Inflammatory macrophage (primary cell): Measurements from ENCODE around the gene TMPRSS13.
"Not testable (repeated sequence)": the region's sequence is repeated elsewhere in the genome, so short reads cannot be mapped to it uniquely, and the experiment has no call there.

Source experiments
- DNase-seq, 2 donors: peaks; one replicate each; pipeline ENCODE4 v3.0.0-alpha.2; 2020 to 2022

The TMPRSS13 gene

DNA sequence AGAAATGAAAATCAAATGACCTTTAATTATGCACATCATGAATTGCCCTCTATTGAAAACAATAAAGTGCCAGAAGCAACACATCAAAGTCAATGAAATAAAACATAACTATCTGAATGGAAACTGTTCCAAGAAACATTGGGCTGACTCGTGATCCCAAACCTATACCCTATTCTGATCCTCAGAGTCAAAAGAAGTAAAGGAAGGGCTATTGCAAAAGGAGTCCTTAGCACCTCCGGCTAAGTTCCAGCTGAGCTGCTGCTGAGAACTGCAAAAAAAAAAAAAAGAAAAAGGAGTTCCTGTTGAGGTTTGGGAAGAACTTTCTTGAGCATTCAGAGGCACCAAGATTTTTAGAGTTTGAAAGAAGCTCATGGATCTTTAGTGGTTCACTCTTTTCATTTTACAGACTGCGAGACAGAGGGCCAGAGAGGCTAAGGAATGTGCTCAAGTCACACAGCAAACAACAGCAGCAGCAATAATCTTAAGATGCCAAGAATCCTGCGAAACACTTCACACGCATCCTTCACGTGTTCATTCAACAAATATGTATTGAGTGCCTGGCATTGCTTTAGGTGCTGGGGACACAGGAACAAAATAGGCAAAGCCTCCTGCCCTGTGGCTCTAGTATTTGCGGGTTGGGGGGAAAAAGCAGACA lies 841 bp upstream of the TMPRSS13 start:
- DNase-seq: peak in 1 of 2 donors; percentile 12

DNA sequence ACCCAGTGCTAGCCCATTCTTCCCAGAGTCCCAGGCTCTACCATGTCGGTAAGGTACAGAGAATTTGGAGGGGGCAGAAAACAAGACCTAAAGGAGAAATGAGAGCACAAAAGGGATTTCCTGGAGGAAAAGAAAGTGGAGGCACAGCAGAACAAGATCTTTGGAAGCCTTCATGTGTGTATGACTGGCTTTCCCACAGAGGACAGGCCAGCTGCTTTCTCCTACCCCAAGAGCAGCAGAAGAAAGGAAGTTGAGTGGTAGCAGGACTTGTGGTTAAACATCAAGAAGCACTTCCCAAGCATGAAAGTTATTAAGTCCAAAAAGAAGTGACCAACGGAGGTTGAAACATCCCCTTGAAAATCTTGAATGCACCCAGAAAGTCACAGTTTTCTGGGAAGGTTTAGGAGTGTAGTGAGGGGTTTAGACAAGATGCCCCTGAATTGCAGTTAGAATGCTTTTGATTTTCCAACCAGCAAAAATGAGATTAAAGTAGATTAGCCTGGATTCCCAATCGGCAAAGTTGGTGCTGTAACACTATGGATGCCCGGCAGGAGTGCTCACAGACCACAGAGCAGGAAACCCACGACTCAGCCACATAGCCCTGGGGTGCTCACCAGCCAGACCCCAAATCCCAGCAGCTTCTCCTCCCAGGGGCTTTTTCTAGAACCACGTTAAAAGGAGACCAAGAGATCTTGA lies 608 bp downstream of the TMPRSS13 start:
- DNase-seq: peak; percentile 23 to 41

DNA sequence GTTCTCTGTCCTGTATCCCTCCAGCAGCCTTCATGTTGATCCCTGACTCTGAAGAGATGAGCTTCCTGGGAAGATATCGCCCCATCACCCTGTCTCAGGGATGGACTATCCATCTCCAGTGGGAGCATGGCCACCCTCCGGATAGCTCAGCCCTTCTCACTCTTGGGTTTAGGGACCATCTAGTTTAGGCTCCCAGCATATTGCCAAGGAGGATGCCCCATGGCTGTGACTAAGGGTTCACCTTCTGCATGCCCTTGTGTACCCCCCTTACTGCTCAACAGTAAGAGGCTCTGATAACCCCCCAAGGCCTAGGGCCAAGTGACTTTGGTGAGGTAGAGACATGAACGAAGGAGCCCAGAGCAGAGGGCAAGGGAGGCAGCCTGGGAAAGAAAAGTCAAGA lies 1.3 kb downstream of the TMPRSS13 start:
- DNase-seq: no peak

DNA sequence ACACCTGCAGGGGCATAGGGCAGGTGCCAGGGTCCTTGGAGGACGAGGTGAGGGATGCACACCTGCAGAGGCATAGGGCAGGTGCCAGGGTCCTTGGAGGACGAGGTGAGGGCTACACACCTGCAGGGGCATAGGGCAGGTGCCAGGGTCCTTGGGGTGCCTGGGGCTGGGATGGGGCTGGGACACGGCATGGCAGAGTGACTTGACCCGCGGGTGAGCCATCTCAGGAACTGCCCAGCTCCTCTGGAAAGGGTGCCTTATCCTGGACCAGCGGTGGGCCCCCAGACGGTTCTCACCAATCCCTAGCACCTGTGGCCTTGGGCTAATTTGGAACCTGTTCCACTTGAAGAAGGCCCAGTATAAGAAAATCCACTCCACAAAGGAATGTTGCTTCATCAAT lies 3.0 kb downstream of the TMPRSS13 start:
- not testable (repeated sequence) for DNase-seq

DNA sequence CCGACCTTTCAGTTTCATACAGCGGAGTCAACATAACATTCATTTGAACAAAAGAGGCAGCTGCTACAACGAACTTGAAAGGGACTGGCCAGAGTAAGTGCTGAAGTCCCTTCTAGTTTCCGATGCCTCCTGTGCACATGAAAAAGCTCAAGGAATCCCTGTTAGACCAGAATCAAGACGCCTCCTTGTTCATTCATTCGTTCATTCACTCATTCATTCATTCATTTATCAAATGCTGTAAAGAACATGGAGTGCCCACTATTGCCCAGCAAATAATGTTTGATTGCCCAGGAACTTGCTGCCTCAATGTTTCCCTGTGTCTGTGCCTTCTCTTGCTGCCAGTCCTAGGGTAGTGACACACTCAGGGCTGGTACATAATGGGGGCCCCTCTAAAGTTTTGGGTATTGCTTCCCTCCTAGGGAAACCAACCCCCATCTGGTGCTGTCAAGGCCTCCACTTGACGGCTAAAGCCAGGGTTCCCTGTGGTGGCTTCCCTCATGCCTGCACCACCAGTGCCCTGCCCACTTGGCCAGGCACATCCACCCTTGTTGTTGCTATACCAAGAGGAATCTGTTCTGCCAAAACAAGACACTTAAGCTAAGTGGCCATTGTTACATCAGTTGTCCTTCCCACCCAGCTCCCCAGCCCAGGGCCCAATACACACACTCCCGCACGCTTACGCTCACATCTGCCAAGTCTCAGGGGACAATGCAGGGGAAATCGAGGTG lies 3.8 kb downstream of the TMPRSS13 start:
- no peak for DNase-seq

DNA sequence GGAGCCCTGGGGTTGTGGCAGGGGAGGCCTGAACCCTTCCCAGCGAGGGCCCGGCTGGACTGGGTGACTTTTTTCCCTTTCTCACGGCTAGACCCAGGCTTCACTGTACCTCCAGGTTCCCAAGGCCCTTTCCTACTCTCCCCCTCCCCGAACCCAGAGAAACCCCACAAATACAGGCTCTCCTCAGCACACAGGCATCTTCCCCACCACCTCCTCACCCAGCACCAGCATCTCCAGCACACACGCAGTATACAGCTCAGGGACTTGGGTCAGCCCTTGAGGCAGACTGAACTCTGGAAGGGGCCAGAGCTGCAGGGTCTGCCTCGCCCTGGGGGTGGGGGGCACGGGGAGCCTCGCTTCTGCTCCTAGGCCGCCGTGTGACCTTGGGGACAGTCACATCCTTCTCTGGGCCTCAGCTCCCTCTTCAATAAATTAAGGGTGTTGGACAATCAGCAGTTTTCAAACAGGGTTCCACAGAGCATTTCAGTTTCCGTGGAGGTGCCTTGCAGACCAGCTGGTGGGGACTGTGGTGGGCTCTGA lies 4.5 kb downstream of the TMPRSS13 start:
- no peak for DNase-seq

DNA sequence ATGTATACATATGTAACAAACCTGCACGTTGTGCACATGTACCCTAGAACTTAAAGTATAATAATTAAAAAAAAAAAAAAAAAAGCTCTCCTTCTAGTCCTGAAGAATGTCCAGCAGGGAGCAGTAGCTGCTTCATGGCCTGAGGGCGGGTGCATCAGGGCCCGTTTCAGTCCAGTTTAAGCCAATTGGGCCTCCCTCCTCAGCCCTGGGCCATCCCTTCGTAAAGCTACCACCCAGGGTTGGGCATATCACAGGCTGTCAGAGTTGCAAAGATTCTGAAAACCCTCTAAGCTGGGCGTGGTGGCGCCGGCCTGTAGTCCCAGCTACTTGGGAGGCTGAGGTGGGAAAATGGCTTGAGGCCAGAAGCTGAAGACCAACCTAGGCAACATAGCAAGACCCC lies 5.4 kb downstream of the TMPRSS13 start:
- DNase-seq: no peak

DNA sequence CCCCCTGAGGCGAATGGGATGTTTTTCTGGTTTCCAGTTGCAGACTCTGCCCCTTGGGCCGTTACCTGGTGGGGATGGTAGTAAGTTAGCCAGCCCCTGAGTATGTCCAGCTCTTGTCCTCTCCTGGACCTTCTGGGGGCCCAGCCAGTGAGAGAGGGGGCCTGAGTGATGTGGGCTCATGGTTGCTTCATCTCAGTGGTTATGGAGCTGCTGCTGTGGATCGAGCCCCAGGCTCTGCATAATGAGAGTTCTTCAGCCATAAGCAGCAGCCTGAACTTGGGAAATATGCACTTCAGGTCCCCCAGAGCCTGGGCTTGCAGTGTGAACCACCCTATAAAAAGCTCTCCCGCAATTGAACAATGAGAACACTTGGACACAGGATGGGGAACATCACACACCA lies 5.9 kb downstream of the TMPRSS13 start:
- DNase-seq: no peak

DNA sequence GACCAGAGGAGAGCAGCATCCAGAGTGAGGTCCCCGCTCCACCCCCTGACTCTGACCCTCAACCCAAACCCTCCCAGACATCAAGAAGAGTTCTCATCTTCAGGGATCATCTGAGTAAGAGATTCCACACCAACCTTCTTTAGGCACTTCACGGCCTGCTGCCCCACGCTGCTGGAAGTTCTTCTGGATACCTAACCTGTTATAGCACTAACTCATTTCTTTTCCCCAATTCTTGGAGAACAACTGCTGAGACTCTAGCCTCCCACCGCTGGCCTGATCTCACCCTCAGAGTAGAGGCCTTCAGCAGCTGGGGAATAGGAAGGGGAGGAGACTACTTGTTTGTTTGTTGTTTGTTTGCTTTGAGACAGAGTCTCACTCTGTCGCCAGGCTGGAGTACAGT lies 7.3 kb downstream of the TMPRSS13 start:
- DNase-seq: no peak

DNA sequence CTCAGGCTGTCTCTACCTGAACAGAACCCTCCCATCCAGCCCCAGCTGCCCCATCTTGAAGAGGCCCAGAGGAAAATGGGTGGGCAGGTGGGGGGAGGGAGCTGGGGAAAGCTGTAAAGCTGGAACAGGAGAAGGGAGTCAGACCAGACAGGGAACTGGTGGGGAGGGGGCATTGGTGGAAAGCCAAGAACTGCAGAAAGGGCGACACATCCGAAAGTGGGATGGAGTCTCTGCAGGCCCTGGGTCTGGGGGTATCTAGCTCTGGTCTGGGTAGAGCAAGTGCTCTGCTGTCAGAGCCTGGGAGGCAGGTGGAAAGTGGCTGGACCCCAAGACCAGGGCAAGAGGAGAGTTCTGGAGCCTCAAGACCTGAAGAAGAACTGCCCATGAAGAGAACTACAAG lies 7.7 kb downstream of the TMPRSS13 start:
- no peak for DNase-seq

DNA sequence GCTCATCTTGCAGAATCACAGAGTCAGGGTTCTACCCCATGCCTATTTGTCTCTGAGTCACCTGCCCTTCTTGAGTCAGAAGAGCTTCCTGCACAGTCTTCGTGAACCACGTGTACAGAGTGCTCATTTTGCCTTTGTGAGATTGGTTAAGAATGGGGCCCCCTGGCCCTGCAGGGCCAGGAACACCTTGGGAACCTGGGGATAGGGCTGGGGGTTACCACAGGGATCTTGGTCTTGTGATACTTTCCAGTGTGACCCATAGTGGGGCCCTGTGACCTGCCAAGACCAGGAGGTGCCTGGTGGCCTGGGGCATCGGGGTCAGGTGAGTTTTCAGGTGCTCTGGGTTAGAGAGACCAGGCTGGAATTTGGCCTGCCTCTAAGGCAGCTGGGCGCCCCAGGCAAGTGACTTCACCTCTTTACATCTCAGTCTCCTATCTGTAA lies 9.4 kb downstream of the TMPRSS13 start:
- peak in 1 of 2 donors; percentile 36 for DNase-seq

DNA sequence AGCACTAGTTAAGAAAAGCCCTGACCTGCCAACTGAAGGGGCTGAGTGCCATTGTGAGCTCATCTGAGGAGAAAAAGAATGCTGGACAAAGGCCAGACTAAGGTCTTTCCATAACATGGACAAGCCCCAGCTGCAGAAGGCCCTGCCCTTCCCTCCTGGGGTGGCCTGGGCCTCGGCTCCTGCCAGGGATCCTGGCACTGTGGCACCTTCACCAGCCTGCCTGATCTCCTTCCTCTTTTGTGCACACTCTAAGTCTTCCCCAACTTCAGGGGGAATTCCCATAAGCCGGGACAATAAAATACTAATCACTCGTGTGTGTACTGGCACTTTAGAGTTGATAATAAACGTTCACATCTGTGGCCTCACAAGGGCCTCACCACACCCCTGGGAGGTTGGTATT lies 9.9 kb downstream of the TMPRSS13 start:
- peak; percentile 28 to 31 for DNase-seq

DNA sequence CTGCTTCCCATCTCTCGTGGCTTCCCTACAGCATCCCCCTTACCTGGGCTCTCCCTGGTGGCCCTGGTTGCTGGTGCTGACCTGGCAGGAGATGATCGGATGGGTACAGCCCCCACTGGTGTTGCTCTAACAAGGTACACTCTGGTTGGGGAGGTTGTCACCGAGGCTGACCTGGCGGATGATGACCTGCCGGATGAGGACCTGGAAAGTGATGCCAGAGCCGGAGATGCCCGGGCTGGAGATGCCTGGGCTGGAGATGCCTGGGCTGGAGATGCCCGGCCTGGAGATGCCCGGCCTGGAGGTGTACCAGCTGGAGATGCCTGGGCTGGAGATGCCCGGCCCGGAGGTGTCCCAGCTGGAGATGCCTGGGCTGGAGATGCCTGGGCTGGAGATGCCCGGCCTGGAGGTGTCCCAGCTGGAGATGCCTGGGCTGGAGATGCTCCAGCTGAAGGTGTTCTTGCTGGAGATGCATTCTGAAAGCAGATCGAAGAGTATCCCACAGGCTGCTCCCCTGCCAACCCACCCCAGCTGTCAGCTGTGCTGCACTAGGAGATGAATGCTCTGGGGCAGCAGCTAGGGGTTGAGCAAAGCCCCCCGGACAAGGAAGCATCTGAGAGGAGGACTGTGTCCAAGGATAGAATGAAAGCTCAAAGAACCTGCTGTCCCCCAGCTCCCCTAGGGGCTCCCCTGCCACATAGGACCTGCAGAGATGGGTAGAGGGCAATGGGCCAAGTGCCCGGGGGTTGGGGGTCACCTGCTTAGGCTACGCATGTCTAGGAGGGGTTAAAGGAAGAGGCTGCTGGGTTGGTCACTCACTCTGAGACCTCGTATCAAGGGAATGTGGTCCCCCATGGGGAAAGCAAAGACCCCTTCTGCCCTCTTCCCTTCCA lies 10.6 kb downstream of the TMPRSS13 start:
- DNase-seq: no peak

DNA sequence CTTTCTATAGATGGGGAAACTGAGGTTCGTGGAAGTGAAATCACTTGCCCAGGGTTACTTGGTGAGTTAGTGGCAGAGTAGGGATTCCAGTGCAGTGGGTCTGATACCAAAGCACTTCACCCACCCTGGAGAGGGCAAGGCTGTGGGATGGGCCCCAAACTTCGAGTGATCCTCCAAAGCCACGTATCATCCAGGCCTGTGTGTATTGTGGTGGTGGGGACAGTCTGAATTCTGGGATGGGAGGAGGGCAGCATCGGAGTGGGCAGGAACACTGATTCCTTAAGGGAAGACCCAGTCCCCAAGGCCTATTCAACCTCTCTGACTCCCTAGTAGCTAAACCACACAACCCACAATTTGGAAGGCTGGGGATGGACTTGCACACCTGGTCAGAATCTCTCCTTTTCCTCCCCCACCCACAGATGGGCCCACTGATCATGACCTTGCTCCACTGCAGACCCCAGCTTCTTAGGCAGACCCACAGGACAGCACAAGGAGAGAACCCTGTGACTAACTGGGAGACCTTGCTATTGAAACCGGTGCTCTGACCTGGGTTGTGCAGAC lies 11.5 kb downstream of the TMPRSS13 start:
- DNase-seq: no peak

DNA sequence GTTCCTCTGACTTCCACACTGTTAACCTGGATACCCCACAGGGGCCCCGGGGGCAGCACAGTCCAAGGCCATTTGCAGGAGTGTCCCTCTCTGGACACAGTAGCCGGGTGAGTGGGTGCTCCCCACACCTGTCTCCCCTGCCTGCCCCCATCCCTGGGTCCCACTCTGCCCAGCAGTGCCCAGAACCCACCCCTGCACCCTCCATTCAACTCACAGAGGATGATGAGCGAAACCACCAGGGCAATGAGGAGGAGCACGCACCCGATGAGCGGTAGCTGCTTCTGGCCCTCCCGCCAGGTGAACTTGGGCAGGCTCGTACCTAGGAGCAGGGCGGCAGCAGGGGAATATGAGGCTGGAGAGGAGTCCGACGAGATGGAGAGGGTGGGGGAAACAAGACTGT lies 12.2 kb downstream of the TMPRSS13 start:
- DNase-seq: no peak

DNA sequence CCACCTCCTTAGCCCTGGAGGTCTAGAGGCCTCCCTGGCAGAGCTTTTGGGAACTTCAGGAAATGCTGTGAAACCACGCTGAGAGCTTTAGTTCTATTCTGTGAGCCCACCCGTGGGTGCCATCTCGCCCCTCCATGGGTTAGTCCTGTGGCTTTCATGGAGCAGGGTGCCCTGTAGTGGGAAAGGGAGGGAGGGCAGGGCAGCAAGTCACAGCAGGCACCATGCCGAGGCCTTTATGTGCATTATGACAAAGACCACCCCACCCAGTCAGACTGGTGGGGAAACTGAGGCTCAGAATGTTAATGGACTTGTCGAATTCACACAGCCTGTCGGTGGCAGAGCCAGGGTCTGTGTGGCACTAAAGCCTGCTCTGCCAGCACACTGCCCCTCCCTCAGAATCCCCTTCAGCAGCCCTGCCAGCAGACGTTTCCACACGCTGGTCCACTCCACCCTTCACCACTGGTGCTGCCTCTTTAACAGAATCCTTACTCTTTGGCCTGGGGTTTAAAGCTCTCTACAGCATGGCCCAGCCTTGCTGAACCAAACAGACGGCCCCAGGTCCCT lies 13.4 kb downstream of the TMPRSS13 start:
- DNase-seq: no peak

DNA sequence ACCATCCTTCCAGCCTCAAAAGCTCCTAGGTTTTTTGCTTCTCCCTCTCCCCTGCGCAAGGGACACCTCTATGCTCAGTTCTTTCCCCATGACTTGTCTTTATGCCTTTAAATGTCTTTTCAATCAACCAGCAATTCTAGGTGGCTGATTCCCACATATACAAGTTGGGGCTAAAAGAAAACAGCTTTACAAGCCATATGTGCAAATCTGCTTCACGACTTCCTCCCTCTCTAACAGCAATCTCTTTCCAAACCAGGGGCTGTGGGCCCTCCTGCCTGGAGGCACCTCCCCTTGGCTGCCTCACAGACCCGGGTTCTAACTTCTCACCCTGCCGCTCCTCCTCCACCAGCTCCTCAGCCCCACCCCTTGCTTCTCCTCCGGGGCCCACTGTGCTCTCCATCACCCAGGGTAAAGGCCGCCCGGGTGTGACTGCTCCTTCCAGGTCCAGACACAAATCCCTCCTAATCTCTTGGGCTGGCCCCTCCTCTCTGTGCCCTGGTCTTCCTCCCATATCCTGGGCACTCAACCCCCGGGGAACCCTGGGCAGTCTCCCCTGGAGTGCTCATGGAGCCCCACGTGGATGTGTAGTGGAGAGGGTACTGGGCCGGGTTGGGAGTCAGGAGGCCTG lies 14.1 kb downstream of the TMPRSS13 start:
- DNase-seq: no peak

DNA sequence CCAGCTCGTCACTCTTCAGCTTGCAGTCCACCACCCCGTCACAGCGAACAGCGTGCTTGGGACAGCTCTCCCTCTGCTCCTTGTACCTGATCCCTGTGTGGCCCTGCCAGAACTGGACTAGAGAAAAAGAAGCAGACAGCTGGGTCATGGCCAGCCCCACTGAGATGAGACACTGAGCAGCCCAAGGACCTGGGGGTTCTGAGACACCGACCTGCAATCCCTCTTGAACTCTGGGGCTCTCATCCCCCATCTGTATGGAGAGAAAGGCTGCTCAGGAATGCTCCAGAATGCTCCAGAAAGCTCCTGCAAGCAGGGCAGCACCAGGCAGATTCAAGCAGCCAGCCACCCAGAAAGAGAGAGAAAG lies 14.8 kb downstream of the TMPRSS13 start:
- DNase-seq: no peak

DNA sequence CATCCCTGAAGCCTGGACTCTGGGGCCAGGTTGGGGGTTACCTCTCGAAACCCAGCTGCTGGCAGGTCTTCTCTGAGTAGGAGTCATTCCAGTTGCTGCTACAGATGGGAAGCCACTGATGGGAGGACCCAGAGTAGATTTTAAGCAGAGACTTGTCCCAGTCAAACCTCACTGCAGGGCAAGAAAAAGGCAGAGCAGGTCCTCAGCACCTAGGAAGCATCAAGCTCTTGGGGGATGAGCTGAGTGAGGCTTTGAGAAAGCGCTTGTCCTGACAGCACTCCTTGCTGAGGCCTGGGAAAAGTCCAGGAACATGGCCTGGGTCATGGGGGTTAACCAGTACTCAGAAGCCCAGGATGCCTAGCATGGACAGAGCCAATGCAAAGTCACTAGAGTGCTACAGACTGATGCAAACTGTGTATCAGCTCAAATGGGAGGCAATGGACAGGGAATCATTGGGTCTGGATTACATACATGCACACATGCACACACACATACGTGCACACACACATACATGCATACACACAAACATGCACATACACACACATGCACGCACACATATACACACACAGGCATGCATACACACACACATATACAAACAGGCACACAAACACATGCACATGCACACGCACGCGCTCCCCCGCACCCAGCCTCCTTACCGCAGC lies 15.3 kb downstream of the TMPRSS13 start:
- DNase-seq: no peak

DNA sequence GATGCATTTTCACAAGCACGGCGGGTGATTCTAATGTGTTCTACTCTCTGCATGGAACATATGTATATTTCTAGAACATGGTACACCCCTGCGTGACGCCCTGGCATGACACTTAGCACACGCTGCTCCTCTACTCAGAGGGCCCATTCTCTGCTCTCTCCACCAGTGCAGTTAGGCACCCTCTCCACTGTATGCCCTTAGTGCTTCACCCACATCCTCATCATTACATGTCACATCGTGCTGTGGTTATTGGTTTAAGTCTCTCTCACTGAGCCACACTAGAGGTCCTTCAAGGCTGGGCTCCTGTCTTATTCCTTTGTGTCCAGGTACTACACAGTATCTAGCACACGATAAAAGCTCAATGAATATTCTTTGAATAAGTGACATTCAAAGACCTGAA lies 16.7 kb downstream of the TMPRSS13 start:
- DNase-seq: no peak

DNA sequence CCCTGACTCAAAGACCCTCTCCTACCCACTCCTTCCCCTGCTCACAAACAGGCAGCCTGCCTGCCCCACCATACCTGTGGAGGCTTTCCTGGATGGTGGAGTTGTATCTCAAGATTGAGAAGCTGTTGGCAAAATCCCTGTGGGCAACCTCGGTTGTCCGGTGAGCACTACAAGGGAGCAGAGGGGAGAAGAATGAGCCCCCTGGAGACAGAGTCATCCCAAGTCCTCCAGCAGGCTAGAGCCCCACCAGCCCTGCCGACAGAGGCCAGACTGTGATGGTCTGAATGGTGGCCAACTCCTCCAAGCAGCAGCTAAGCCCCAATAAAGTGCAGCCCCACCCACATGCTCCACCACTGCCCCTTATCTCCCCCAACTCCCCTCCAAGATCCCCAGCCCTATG lies 17.5 kb downstream of the TMPRSS13 start:
- no peak for DNase-seq
